ENCODE measurements around the gene PYGO2. TPM values are rescaled to one million over a fixed set of nuclear protein-coding genes. Genes with fewer than 3 reads are reported as not detected.
A peak's percentile ranks its signal among the peaks of the same experiment; 100 is the strongest.
"Not testable (repeated sequence)": the region's sequence is repeated elsewhere in the genome, so short reads cannot be mapped to it uniquely, and the experiment has no call there.

The PYGO2 gene
- total and polyA plus RNA-seq, 2 donors: 15.3 to 24.5 TPM

- H3K4me3 ChIP-seq (ENCODE audit: low read length in 2 of 2): no peak overlapping the region
- DNase-seq (ENCODE audit: low read depth in 6 of 9, low spot score in 9 of 9): no peak
- no peak overlapping the region for H3K27ac ChIP-seq (ENCODE audit: low read depth in 1 of 2, low read length in 1 of 2)
- peaks cover 14 to 19% of the 10 kb centered on the region in 2 donors for H3K4me1 ChIP-seq (ENCODE audit: control insufficient read depth in 2 of 2, insufficient read depth in 2 of 2, low read length in 2 of 2)
- 95% methylated on average over 6 of the region's 6 CpGs for WGBS
- peaks cover 22 to 34% of the 10 kb centered on the region in 2 donors for H3K36me3 ChIP-seq (ENCODE audit: control insufficient read depth in 2 of 2, insufficient read depth in 2 of 2, low read length in 1 of 2)
- no peaks in the 10 kb centered on the region for H3K9me3 ChIP-seq (ENCODE audit: control insufficient read depth in 2 of 2, insufficient read depth in 1 of 2, low read length in 1 of 2)
- H3K27me3 ChIP-seq (ENCODE audit: control insufficient read depth in 2 of 2, insufficient read depth in 1 of 2, low read length in 1 of 2): no peaks in the 10 kb centered on the region
Observed at GRCh38 chr1:154987326-154987725, 25.7 kb upstream of the PYGO2 start.

- H3K4me1 ChIP-seq (ENCODE audit: control insufficient read depth in 2 of 2, insufficient read depth in 2 of 2, low read length in 2 of 2): peaks cover 16 to 22% of the 10 kb centered on the region in 2 donors
- not testable (repeated sequence) for H3K9me3 ChIP-seq (ENCODE audit: control insufficient read depth in 2 of 2, insufficient read depth in 1 of 2, low read length in 1 of 2); H3K27ac ChIP-seq (ENCODE audit: low read depth in 1 of 2, low read length in 1 of 2); DNase-seq (ENCODE audit: low read depth in 6 of 9, low spot score in 9 of 9); H3K27me3 ChIP-seq (ENCODE audit: control insufficient read depth in 2 of 2, insufficient read depth in 1 of 2, low read length in 1 of 2); H3K4me3 ChIP-seq (ENCODE audit: low read length in 2 of 2)
- H3K36me3 ChIP-seq (ENCODE audit: control insufficient read depth in 2 of 2, insufficient read depth in 2 of 2, low read length in 1 of 2): peaks cover 22 to 34% of the 10 kb centered on the region in 2 donors
- 99% methylated on average over 4 of the region's 4 CpGs for WGBS
Observed at GRCh38 chr1:154986736-154987135, 25.2 kb upstream of the PYGO2 start.

- Histone ChIP-seq H3K4me1 (ENCODE audit: control insufficient read depth in 2 of 2, insufficient read depth in 2 of 2, low read length in 2 of 2) (peaks cover 16 to 22% of the 10 kb centered on the region in 2 donors), H3K4me3 (ENCODE audit: low read length in 2 of 2) (peak overlapping the region; percentile 65 to 84), H3K36me3 (ENCODE audit: control insufficient read depth in 2 of 2, insufficient read depth in 2 of 2, low read length in 1 of 2) (peaks cover 13 to 37% of the 10 kb centered on the region in 2 donors), H3K27me3 (ENCODE audit: control insufficient read depth in 2 of 2, insufficient read depth in 1 of 2, low read length in 1 of 2) (no peaks in the 10 kb centered on the region), H3K9me3 (ENCODE audit: control insufficient read depth in 2 of 2, insufficient read depth in 1 of 2, low read length in 1 of 2) (no peaks in the 10 kb centered on the region), H3K27ac (ENCODE audit: low read depth in 1 of 2, low read length in 1 of 2) (peak overlapping the region in 1 of 2 donors; percentile 15)
- 31% methylated on average over 17 of the region's 17 CpGs for WGBS
- no peak for DNase-seq (ENCODE audit: low read depth in 6 of 9, low spot score in 9 of 9)
Observed at GRCh38 chr1:154983776-154984466, 22.3 kb upstream of the PYGO2 start.

- Histone ChIP-seq H3K27me3 (ENCODE audit: control insufficient read depth in 2 of 2, insufficient read depth in 1 of 2, low read length in 1 of 2) (no peaks in the 10 kb centered on the region), H3K4me3 (ENCODE audit: low read length in 2 of 2) (peak within 1 kb of the TSS; percentile 65 to 84), H3K4me1 (ENCODE audit: control insufficient read depth in 2 of 2, insufficient read depth in 2 of 2, low read length in 2 of 2) (peaks cover 16 to 22% of the 10 kb centered on the region in 2 donors), H3K27ac (ENCODE audit: low read depth in 1 of 2, low read length in 1 of 2) (peak within 1 kb of the TSS; percentile 38 to 69), H3K9me3 (ENCODE audit: control insufficient read depth in 2 of 2, insufficient read depth in 1 of 2, low read length in 1 of 2) (no peaks in the 10 kb centered on the region), H3K36me3 (ENCODE audit: control insufficient read depth in 2 of 2, insufficient read depth in 2 of 2, low read length in 1 of 2) (peaks cover 8 to 34% of the 10 kb centered on the region in 2 donors)
- WGBS: under 1% methylated on average over 26 of the region's 26 CpGs
- DNase-seq (ENCODE audit: low read depth in 6 of 9, low spot score in 9 of 9): peak; percentile 95 to 100 (median 98)
Observed at GRCh38 chr1:154982897-154983648, 21.5 kb upstream of the PYGO2 start, which contains the start of gene FLAD1. Gene FLAD1, plus strand, starts transcription at chr1:154983344. Its CDS starts 351 bp downstream, at chr1:154983695.

GRCh38 chr1:154982341-154982740 is 20.8 kb upstream of the PYGO2 start:
- no peak overlapping the region for H3K27ac ChIP-seq (ENCODE audit: low read depth in 1 of 2, low read length in 1 of 2)
- H3K9me3 ChIP-seq (ENCODE audit: control insufficient read depth in 2 of 2, insufficient read depth in 1 of 2, low read length in 1 of 2): no peaks in the 10 kb centered on the region
- H3K4me3 ChIP-seq (ENCODE audit: low read length in 2 of 2): peak overlapping the region; percentile 65 to 84
- no peaks in the 10 kb centered on the region for H3K27me3 ChIP-seq (ENCODE audit: control insufficient read depth in 2 of 2, insufficient read depth in 1 of 2, low read length in 1 of 2)
- H3K36me3 ChIP-seq (ENCODE audit: control insufficient read depth in 2 of 2, insufficient read depth in 2 of 2, low read length in 1 of 2): peaks cover 3 to 34% of the 10 kb centered on the region in 2 donors
- no peak for DNase-seq (ENCODE audit: low read depth in 6 of 9, low spot score in 9 of 9)
- 81% methylated on average over 6 of the region's 6 CpGs for WGBS
- peaks cover 16 to 22% of the 10 kb centered on the region in 2 donors for H3K4me1 ChIP-seq (ENCODE audit: control insufficient read depth in 2 of 2, insufficient read depth in 2 of 2, low read length in 2 of 2)

GRCh38 chr1:154978360-154978759 is 16.8 kb upstream of the PYGO2 start:
- no peaks in the 10 kb centered on the region for H3K27me3 ChIP-seq (ENCODE audit: control insufficient read depth in 2 of 2, insufficient read depth in 1 of 2, low read length in 1 of 2)
- H3K4me3 ChIP-seq (ENCODE audit: low read length in 2 of 2): no peak overlapping the region
- DNase-seq (ENCODE audit: low read depth in 6 of 9, low spot score in 9 of 9): no peak
- peaks cover 17 to 25% of the 10 kb centered on the region in 2 donors for H3K4me1 ChIP-seq (ENCODE audit: control insufficient read depth in 2 of 2, insufficient read depth in 2 of 2, low read length in 2 of 2)
- H3K36me3 ChIP-seq (ENCODE audit: control insufficient read depth in 2 of 2, insufficient read depth in 2 of 2, low read length in 1 of 2): peaks cover 3 to 30% of the 10 kb centered on the region in 2 donors
- no peak overlapping the region for H3K27ac ChIP-seq (ENCODE audit: low read depth in 1 of 2, low read length in 1 of 2)
- over 99% methylated on average over 3 of the region's 3 CpGs for WGBS
- peaks cover 0 to 3% of the 10 kb centered on the region in 2 donors for H3K9me3 ChIP-seq (ENCODE audit: control insufficient read depth in 2 of 2, insufficient read depth in 1 of 2, low read length in 1 of 2)

- H3K9me3 ChIP-seq (ENCODE audit: control insufficient read depth in 2 of 2, insufficient read depth in 1 of 2, low read length in 1 of 2); H3K27ac ChIP-seq (ENCODE audit: low read depth in 1 of 2, low read length in 1 of 2); H3K27me3 ChIP-seq (ENCODE audit: control insufficient read depth in 2 of 2, insufficient read depth in 1 of 2, low read length in 1 of 2); H3K4me3 ChIP-seq (ENCODE audit: low read length in 2 of 2); DNase-seq (ENCODE audit: low read depth in 6 of 9, low spot score in 9 of 9): not testable (repeated sequence)
- H3K36me3 ChIP-seq (ENCODE audit: control insufficient read depth in 2 of 2, insufficient read depth in 2 of 2, low read length in 1 of 2): peaks cover 3 to 30% of the 10 kb centered on the region in 2 donors
- 81% methylated on average over 3 of the region's 3 CpGs for WGBS
- peaks cover 17 to 27% of the 10 kb centered on the region in 2 donors for H3K4me1 ChIP-seq (ENCODE audit: control insufficient read depth in 2 of 2, insufficient read depth in 2 of 2, low read length in 2 of 2)
Observed at GRCh38 chr1:154977762-154978161, 16.2 kb upstream of the PYGO2 start.

GRCh38 chr1:154975409-154976059 is 14.0 kb upstream of the PYGO2 start:
- peak overlapping the region; percentile 91 to 93 for H3K27ac ChIP-seq (ENCODE audit: low read depth in 1 of 2, low read length in 1 of 2)
- peaks cover 0 to 3% of the 10 kb centered on the region in 2 donors for H3K9me3 ChIP-seq (ENCODE audit: control insufficient read depth in 2 of 2, insufficient read depth in 1 of 2, low read length in 1 of 2)
- under 1% methylated on average over 24 of the region's 24 CpGs for WGBS
- H3K4me3 ChIP-seq (ENCODE audit: low read length in 2 of 2): peak overlapping the region; percentile 72 to 80
- no peaks in the 10 kb centered on the region for H3K27me3 ChIP-seq (ENCODE audit: control insufficient read depth in 2 of 2, insufficient read depth in 1 of 2, low read length in 1 of 2)
- H3K36me3 ChIP-seq (ENCODE audit: control insufficient read depth in 2 of 2, insufficient read depth in 2 of 2, low read length in 1 of 2): peaks cover 3 to 24% of the 10 kb centered on the region in 2 donors
- peaks cover 18 to 41% of the 10 kb centered on the region in 2 donors for H3K4me1 ChIP-seq (ENCODE audit: control insufficient read depth in 2 of 2, insufficient read depth in 2 of 2, low read length in 2 of 2)
- peak in 2 of 9 donors; percentile 37 to 62 for DNase-seq (ENCODE audit: low read depth in 6 of 9, low spot score in 9 of 9)
